Dedifferentiated amniotic fluid mesenchymal stem cell (primary cell): Measurements from ENCODE around the gene SCN4B.

Experiments used
- DNase-seq: peaks from one replicate; pipeline ENCODE4 v3.0.0-alpha.2; 2016; ENCODE audit errors: extremely low spot score

Gene SCN4B

DNA sequence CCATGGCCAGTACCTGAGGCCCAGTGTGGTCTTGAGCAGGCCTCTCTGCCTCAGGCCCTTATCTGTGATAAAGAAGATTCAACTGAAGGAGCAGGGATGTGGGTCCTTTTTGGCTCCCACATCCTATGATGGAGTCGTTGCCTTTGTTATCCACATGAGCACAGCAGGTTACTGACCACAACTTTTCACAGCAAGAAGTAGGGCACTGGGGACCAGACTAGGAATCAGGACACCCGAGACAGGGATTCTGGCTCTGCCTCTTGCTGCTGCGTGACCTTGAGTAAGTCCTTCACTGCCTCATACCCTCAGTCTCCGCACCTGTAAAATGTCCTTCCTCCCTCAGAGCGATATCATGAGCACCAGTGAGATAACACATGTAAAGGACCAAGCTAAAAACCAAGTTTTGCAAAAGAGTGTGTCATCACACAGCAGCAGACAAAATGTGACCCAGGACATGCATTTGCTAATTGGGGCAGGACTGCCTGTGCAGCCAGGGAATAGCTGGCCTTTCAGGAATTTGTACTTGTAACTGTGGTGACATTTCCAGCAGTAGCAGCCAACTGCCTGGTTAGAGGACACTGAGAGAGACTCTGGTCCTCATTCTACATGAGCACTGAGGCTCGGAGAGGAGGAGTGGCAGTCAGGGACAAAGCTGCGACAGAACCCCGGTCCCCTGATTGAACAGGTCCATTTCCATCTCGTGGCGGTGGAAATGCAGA, 52.6 kb downstream of the SCN4B start:
- no peak for DNase-seq

- DNase-seq = no peak
Measured at GRCh38 chr11:118098996-118099837, 53.4 kb downstream of the SCN4B start.

DNA sequence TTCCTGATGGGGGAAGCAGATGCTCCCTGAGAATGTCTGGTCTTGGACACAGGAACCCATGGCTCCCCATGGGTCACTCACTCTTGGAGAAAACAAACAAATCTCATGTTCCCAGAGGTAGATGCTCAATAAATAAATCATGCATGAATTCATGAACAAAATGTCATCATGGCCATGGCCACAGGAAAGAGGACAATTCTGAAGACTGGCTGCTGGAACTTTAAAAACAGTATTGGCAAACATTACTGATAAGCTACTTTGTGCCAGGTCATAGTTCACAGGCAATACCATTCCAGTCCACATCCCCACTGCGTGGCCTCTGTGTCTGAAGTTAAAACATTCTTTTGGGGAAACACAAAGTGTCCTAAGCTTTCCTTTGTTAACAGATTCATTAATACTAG, 56.7 kb downstream of the SCN4B start:
- no peak for DNase-seq

GRCh38 chr11:118095493-118095892, 57.1 kb downstream of the SCN4B start:
- DNase-seq = no peak

GRCh38 chr11:118092907-118093571, 59.6 kb downstream of the SCN4B start:
- no peak for DNase-seq

- no peak for DNase-seq
Measured at GRCh38 chr11:118091690-118092089, 60.9 kb downstream of the SCN4B start.

GRCh38 chr11:118090545-118091162, 62.0 kb downstream of the SCN4B start:
- no peak for DNase-seq

DNA sequence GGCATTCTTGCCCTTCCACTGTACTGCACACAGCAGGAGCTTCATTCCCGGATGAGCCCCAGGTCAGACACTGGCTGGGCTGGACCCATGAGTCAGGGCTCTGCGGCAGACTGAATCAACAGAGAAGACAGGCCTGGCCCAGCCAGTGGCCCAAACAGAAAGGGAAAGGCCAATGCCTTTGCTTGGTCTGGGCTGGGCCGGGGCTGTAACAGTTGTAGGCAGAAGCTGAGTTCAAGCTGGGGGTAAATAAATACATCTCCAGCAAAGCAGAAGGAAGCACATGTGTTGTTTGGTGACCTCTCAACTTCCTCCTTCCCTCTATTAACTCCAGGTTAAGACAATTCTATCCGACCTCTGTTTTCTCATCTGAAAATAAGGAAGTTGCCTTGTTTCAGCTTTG, 64.1 kb downstream of the SCN4B start:
- no peak for DNase-seq

DNA sequence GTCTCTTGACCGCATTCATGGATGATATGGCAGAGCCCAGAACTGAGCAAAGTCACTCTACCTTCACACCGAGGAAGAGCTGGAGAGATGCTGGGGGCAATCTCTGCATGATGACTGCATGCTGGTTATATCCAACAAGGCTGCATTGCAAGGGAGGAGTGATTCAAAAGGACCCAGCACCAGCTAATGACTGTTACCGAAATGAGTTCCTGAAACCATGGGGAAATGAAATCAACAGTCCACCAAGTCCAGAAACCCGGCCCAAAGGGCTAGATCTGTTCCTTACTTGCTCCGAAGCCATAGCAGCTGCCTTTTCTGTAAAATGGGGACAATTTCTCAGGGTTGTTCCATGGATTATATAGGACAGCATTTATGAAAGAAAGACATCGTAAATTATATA, 64.7 kb downstream of the SCN4B start:
- no peak for DNase-seq

DNA sequence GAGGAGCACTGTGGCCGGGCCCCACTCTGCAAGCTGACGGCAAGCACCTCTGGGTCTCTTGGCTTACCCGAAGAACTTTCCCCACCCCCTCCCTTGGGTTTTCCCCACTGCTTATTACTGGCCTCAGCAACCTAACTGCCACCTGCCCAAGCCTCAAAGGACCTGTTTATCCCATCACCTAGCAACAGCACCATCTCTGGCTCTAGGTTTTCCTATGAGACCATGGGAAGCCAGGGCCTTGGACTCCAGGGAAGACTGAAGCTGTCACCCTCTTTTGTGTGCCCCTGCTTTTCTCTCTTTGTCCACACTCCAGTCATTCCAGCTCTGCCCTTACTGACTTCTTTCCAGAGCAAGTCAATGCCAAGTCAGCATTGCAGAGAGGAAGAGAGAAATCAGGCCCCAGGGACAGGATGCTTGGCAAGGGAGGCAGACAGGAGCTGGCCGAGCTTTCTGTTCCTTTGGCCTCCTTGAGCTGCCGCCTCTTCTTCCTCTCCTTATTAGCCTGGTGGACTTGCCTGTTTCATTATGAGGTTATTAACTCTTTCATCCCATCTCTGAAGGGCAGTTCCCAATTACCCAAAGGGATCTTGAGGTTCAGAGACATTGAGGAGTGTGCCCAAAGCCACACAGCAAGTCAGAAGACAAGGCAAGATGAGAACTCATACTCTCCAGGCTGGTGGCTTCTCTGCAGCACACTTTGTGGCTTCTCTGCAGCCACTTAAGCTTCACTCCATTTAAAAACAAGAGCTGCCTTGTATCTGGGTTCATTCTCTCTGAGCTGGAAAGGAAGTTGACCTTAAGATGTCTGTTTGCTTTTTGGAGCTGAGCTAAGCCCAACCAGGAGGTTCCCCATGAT, 65.5 kb downstream of the SCN4B start, which contains the start of gene SMIM35:
Gene SMIM35 (minus strand): TSS at position 51 of the 856 bp plus-strand sequence. CDS start 206 bp downstream, outside the sequence.
- DNase-seq = no peak

GRCh38 chr11:118084656-118085055, 68.0 kb downstream of the SCN4B start:
- DNase-seq = no peak

DNA sequence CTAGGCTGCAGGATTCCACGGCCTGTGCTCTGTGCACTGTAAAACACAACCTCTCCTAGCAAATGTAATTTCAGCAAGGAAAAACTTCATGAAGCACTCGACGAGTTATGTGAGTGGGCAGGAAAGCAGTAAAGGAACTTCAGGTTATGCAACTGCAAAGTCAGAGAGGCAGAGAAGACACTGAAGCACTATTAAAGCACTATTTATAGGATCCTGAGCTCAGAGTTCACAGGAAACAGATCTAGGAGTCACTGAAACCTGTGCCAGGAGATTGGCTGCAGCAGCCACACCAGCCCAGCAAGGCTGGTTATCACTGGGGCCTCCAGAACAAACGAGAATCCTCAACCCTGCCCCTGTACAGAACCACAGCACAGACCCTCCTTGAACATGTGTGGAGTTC, 68.4 kb downstream of the SCN4B start:
- DNase-seq = no peak
